HG03060 (cell line): Measurements from ENCODE around the gene AMHR2.
A peak's percentile ranks its signal among the peaks of the same experiment; 100 is the strongest.

Experiments used
- ATAC-seq: cut with Tn5 transposase; IDR thresholded peaks from one replicate; pipeline ENCODE4 v1.9.1; 2021; ENCODE audit warnings: low read depth, moderate number of reproducible peaks; ENCODE audit not compliant: unreplicated experiment

The AMHR2 gene

GRCh38 chr12:53451661-53452158 is 28.1 kb downstream of the AMHR2 start, which contains the start of gene PCBP2:
TSS of gene PCBP2 (plus strand) at chr12:53452102. CDS start at chr12:53454801, 2,699 bp downstream.
- ATAC-seq: peak; percentile 95

DNA sequence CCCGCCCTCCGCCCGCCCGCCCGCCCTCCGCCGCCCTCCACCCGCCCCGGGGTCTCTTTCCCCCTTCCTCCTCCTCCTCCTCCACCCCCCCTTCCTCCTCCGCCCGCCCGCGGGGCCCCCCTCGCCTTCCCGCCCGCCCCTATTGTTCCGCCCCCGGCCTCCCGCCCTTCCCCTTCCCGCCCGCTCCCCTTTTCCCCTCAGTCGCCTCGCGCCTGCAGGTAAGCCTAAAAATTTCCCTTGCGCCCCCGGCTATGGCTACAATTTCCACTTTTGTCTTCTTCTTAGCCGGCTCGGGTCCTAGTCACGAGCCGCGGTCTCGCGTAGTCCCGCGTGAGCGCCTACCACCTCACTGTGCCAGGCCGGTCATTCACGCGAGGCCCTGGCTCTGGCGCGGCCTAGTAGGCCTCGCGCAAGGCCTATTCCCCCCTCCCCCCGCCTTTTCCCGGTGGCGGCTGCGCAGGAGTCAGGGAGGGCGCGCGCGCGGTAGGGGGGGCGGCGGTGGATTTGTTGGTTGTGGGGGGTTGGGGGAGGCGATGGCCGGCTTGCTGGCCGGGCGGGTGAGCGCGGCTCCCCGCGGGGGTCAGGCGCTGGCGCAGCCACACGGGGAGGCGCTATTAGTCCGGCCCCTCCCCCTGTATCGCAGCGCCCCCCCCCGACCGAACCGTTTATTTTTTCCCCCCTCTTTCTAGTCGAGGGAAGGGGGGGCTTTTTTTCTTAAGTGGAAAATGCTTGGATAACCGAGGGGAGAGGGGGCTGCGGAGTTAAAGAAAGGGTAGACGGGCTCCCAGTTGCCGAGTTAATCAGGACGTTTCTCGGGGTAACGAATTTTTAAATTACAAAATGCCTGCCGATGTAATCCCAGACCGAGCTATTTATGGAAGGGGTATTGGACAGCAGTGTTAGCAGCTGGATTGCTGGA is 28.8 kb downstream of the AMHR2 start:
- ATAC-seq: no peak

DNA sequence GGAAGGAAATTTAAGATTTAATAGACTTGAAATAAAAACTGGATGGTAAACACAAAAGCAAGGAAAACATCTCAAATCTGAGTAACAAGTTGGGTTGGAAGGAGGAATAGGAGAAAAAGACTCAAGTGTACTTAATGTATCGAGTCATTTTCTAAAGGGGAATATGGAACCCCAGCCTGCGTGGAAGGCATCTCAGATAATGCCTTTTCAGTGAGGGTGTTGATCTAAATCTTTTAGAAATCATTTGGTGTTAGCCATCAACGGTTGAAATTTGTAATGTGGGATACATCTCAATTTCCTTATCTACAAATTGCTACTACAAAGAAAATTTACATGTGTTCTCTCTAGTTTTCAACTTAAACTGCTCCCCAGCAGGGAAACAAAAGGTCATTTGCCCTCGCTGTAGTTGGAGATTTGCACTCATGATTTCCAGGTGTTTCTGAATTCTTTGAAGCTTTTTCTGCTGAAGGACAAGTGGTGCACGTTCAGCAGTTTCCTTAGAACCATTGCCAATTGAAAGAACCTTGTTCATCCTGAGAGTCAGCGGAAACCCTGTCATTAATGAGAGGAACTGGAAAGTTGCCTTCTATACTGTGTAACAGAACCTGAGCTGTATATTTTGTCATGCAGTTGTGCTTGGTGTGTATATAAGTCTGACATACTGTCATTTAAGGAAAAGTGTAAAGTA is 30.4 kb downstream of the AMHR2 start:
- ATAC-seq: no peak

GRCh38 chr12:53454707-53455106 is 31.1 kb downstream of the AMHR2 start:
- no peak for ATAC-seq

DNA sequence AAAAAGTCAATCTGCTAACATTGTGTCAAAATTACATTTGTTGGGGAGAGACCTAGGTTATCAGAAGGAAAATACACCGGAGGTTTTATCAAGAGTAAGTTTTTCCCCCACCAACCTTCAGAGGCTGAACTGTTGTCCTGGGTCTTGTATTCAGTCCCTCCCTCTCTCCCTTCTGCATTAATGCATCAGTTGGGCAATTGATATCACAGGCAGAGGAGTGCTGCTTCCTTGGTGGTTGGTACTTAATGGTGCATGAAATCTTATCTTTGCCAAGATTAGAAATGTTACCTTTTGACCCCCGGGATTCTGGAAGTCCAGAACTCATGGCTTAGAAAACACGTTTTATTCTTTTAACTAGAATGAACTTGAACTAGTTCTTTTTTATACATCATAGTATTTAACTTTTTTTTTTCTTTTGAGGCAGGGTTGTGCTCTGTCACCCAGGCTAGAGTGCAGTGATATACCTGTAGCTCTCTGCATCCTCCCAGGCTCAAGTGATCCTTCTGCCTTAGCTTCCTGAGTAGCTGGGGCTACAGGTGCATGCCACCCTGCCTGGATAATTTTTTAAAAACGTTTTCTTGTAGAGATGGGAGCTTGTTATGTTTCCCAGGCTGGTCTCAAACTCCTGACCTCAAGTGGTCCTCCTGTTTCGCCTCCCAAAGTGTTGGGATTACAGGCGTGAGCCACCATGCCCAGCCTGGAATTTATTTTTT is 33.2 kb downstream of the AMHR2 start:
- ATAC-seq: no peak

GRCh38 chr12:53459097-53459496 is 35.4 kb downstream of the AMHR2 start:
- ATAC-seq: no peak

GRCh38 chr12:53461059-53461458 is 37.4 kb downstream of the AMHR2 start:
- no peak for ATAC-seq

DNA sequence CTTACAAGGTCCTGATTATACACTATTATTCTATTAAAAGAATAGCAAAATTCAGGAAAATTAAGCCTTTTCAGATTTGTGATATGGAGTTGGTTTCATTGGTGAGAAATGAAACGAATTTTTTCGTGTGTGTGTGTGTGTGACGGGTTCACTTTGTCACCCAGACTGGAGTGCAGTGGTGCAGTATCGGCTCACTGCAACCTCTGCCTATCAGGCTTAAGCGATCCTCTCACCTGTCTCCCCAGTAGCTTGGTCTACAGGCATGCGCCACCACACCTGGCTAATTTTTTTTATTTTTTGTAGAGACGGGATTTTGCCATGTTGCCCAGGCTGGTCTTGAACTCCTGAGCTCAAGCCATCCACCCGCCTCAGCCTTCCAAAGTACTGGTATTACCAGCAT is 37.9 kb downstream of the AMHR2 start:
- no peak for ATAC-seq

GRCh38 chr12:53462935-53463334 is 39.3 kb downstream of the AMHR2 start:
- ATAC-seq: no peak

- ATAC-seq: no peak
These were observed 40.3 kb downstream of the AMHR2 start for GRCh38 chr12:53463802-53464560.

DNA sequence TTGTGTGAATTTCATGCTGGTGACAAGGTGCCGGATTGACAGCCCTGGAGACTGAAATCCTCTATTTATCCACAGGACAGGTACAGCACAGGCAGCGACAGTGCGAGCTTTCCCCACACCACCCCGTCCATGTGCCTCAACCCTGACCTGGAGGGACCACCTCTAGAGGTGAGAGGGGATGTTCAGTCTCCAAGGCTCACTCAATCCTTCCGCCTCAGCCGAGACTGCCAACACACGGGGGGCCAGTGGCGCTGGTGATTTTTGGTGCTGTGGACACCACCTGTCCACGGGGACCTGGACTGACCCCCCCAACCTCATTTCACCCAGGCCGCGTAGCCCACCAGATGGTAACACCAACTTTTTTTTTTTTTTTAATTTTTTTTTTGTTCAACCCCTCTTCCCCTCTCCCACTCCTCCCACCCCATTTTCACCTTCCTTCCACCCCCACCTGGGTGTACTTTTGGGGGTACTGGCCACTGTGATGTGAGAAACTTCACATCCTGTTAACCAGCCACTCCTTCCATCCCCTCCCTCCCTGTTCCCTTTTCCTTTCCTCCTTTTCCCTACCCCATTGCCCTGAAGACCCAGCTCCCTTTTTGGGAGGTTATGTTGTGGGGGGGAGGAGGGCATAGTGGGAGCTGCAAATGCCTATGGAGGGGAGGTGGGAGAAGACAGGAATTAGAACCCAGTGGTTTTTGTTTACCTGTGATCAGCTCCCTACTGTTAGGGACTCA is 41.2 kb downstream of the AMHR2 start:
- ATAC-seq: no peak

- ATAC-seq: no peak
These were observed 42.0 kb downstream of the AMHR2 start for GRCh38 chr12:53465679-53466078.

DNA sequence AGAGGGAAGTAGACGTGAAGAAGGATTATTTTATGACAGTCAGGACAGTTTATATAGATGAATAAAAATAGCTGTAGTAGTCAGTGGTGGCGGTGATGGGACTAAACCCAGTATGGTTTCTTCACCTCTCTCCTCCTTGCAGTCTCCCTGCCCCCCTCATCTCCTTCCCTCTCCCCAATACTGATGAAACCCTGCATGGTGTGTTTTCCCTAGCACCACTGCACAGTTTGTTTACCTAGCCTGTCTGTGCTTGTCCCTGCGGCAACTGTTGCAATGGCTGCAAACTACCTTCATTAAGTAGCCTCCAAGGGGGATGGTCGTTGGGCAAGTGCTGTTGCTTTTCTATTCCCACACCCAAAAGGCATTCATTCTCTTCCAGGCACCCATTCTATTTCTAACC is 43.0 kb downstream of the AMHR2 start:
- no peak for ATAC-seq

DNA sequence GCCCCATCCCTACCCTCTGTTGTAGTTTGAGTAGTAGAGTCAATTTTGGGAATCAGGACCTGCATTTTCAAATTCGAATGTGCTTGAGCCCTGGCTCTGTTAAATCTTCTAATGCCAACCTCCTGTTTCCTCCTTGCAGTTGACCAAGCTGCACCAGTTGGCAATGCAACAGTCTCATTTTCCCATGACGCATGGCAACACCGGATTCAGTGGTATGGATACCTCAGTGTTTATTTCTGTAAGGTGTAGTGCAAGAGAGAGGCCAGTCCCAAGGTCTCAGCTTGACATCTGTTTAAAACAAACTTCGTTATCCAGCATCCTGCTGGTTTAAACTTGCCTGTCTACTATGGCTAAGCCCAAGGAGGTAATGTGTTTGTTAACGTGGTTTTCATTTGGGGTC is 43.4 kb downstream of the AMHR2 start:
- no peak for ATAC-seq

DNA sequence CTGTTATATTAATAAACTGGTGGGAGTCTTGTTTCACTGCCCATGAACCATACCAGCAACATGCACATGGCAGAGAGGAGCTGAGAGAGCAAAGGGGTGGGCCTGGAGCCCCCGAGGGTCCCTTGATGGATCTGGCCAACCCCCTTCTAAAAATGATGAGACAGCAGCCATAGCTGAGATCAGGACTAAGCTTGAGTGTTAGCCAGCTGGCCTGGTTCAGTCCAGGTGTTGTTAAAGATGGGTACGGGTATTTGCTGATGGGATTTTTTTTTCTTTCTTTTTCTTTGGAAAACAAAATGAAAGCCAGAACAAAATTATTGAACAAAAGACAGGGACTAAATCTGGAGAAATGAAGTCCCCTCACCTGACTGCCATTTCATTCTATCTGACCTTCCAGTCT is 44.2 kb downstream of the AMHR2 start:
- no peak for ATAC-seq

GRCh38 chr12:53468282-53468681 is 44.6 kb downstream of the AMHR2 start:
- no peak for ATAC-seq

- ATAC-seq: no peak
These were observed 48.5 kb downstream of the AMHR2 start for GRCh38 chr12:53472056-53472582.

- ATAC-seq: no peak
These were observed 50.4 kb downstream of the AMHR2 start for GRCh38 chr12:53474077-53474476.

DNA sequence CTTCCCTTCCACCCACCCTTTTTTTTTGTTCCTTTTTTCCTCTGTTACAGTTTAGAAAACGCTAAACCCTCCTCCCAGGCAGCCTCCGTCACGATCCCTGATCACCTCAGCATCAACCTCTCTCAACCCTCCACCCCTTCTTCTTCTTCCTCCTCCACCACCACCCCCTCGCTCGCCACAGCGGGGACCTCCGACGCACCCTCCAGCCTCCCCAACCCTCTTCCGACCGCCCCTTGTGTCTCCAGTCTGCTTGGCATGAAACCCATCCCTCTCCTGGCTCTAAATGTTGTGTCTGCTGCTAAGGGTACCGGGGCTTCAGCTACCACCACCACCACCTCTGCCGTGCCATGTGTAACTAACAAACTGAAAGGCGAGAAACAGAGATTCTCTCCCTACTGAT is 51.2 kb downstream of the AMHR2 start:
- ATAC-seq: no peak
